Panc1 (cell line): ENCODE results near the gene RNF220. TPM values are rescaled to one million over a fixed set of nuclear protein-coding genes. Genes with fewer than 3 reads are reported as not detected.
A peak's percentile ranks its signal among the peaks of the same experiment; 100 is the strongest.

Experiments
- ATAC-seq: fragments of 200-7000 bp; cut with Tn5 transposase; 2 replicates; pipeline ENCODE4 v1.9.1; 2020; ENCODE audit warnings: mild to moderate bottlenecking, moderate library complexity
- BruUV-seq: library from RNA; stranded (reverse); fragments of 400-500 nt; replicated peaks from 2 replicates; lab custom pipeline; 2021; lab: Mats Ljungman, UMichigan
- CTCF ChIA-PET: fragments of 300-600 bp; sonication (Branson Sonifier 250); formaldehyde crosslinking; loops from one replicate; lab custom pipeline; 2022; ENCODE audit warnings: antibody characterized with exemption; lab: Charles Lee
- POLR2A ChIA-PET: fragments of 300-600 bp; sonication (Branson Sonifier 250); formaldehyde crosslinking; loops from one replicate; lab custom pipeline; 2022; ENCODE audit warnings: antibody characterized with exemption; lab: Charles Lee
- DNase-seq: peaks from one replicate; pipeline ENCODE4 v3.0.0-alpha.2; 2010; ENCODE audit warnings: low read depth, low spot score
- H3K27ac ChIP-seq: 2 replicates; pipeline ENCODE4 v1.5.1; 2011; ENCODE audit warnings: mild to moderate bottlenecking, low read length, inconsistent platforms
- H3K27me3 ChIP-seq: fragments of 200-500 bp; sonication (Bioruptor generic); 2 replicates; pipeline ENCODE4 v1.6.0; 2014; ENCODE audit warnings: low read length, inconsistent platforms; ENCODE audit not compliant: control insufficient read depth, insufficient read depth
- H3K36me3 ChIP-seq: fragments of 200-500 bp; sonication (Bioruptor generic); 2 replicates; pipeline ENCODE4 v1.5.1; 2014; ENCODE audit warnings: inconsistent platforms, mild to moderate bottlenecking, low read length, moderate library complexity; ENCODE audit not compliant: control insufficient read depth, insufficient read depth
- H3K4me1 ChIP-seq: 2 replicates; pipeline ENCODE4 v1.5.1; 2011; ENCODE audit warnings: inconsistent platforms, mild to moderate bottlenecking, low read length, moderate library complexity; ENCODE audit not compliant: control insufficient read depth, insufficient read depth
- H3K4me3 ChIP-seq, 2 experiments: 2 replicates each; pipeline ENCODE4 v1.5.1; 2011 to 2012; ENCODE audit warnings: low read depth in 2 of 2, low read length in 2 of 2, mild to moderate bottlenecking in 2 of 2, inconsistent platforms in 1 of 2, moderate library complexity in 1 of 2
- H3K9me3 ChIP-seq: fragments of 200-500 bp; sonication (Bioruptor generic); 2 replicates; pipeline ENCODE4 v1.5.1; 2014; ENCODE audit warnings: low read depth, mild to moderate bottlenecking, inconsistent platforms, low read length, moderate library complexity; ENCODE audit not compliant: control insufficient read depth, insufficient read depth
- CTCF ChIP-seq: fragments of 450-650 bp; IDR thresholded peaks from 2 replicates; pipeline ENCODE4 v1.5.1; 2017; ENCODE audit warnings: mild to moderate bottlenecking
- POLR2AphosphoS5 ChIP-seq: IDR thresholded peaks from 2 replicates; pipeline ENCODE4 v1.6.1; 2012; ENCODE audit warnings: mild to moderate bottlenecking, low read depth, low read length, moderate library complexity
- SIN3A ChIP-seq: IDR thresholded peaks from 2 replicates; pipeline ENCODE4 v1.6.1; 2012; ENCODE audit warnings: low read depth, mild to moderate bottlenecking, low read length, moderate library complexity, borderline replicate concordance; ENCODE audit not compliant: insufficient read depth
- TCF7L2 ChIP-seq: IDR thresholded peaks from 2 replicates; pipeline ENCODE4 v1.6.1; 2011; ENCODE audit warnings: mild to moderate bottlenecking, low read depth, low read length, inconsistent platforms
- in situ Hi-C: cut with HindIII; loops from 2 replicates; pipeline ENCODE4 v1.10.0; 2016; ENCODE audit warnings: low sequenced_read_pairs, low pct_unique_long_range_greater_than_20kb
- intact Hi-C: fragments of 100-400 bp; cut with micrococcal nuclease; formaldehyde crosslinking; loops from one replicate; pipeline ENCODE4 v1.10.0; 2022; ENCODE audit not compliant: unreplicated experiment
- total RNA-seq: library from RNA; stranded (reverse); gene quantifications from one replicate; pipeline ENCODE4 v1.2.1, GENCODE V29; 2021; ENCODE audit not compliant: unreplicated experiment
- TF ChIP-seq, protein P1 (sequence below), 2 experiments: IDR thresholded peaks; 2 replicates each; pipeline ENCODE4 v1.6.1; 2011 to 2012; ENCODE audit warnings: low read depth in 2 of 2, control low read depth in 1 of 2, low read length in 1 of 2, mild to moderate bottlenecking in 1 of 2, moderate library complexity in 1 of 2; ENCODE audit not compliant: insufficient read depth in 1 of 2

The RNF220 gene
- total RNA-seq, 1 experiment from 2014 or later: 64.9 TPM

DNA sequence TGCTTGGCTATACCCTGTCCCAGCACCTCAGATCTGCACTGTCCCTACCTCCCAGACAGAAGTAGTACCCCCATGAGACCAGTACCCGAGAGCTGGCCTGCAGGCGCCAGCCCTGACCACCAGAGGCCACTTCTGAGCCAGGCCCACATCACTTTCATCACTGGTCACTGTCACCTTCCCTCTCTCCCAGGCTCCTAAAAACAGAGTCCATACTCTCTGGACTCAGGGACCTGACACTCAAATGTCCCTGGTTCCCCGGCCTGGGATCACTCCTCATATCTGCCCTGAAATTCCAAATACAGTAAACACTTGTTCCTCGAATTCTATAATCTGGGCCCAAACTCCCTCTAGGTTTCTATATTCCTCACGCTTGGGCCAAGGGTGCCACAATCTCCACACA, 250.6 kb downstream of the RNF220 start:
- ATAC-seq (peak; percentile 67), DNase-seq (no peak)
- Histone ChIP-seq H3K27me3 (no peaks in the 10 kb centered on the region), H3K36me3 (no peaks in the 10 kb centered on the region; the same call in 1 of the 2 replicates), H3K4me1 (no peaks in the 10 kb centered on the region), H3K4me3 (no peak overlapping the region), H3K9me3 (no peaks in the 10 kb centered on the region), H3K27ac (no peak overlapping the region)
- in situ Hi-C loops: no loop called here
- BruUV-seq: no TSS peak
- intact Hi-C loops: no loop called here
- TF ChIP-seq, protein P1, sequence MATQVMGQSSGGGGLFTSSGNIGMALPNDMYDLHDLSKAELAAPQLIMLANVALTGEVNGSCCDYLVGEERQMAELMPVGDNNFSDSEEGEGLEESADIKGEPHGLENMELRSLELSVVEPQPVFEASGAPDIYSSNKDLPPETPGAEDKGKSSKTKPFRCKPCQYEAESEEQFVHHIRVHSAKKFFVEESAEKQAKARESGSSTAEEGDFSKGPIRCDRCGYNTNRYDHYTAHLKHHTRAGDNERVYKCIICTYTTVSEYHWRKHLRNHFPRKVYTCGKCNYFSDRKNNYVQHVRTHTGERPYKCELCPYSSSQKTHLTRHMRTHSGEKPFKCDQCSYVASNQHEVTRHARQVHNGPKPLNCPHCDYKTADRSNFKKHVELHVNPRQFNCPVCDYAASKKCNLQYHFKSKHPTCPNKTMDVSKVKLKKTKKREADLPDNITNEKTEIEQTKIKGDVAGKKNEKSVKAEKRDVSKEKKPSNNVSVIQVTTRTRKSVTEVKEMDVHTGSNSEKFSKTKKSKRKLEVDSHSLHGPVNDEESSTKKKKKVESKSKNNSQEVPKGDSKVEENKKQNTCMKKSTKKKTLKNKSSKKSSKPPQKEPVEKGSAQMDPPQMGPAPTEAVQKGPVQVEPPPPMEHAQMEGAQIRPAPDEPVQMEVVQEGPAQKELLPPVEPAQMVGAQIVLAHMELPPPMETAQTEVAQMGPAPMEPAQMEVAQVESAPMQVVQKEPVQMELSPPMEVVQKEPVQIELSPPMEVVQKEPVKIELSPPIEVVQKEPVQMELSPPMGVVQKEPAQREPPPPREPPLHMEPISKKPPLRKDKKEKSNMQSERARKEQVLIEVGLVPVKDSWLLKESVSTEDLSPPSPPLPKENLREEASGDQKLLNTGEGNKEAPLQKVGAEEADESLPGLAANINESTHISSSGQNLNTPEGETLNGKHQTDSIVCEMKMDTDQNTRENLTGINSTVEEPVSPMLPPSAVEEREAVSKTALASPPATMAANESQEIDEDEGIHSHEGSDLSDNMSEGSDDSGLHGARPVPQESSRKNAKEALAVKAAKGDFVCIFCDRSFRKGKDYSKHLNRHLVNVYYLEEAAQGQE (IDR thresholded peaks at IDR 0.05; ENCODE audit: insufficient read depth in 1 of 2, low read depth in 2 of 2, low read length in 1 of 2): no peak
- TF ChIP-seq CTCF: peak; percentile 90
- CTCF ChIA-PET: no interaction called here
- POLR2A ChIA-PET: no interaction called here

- no peaks in the 10 kb centered on the region for H3K9me3 ChIP-seq
- ChIA-PET POLR2A (no interaction called here), CTCF (no interaction called here)
- BruUV-seq: no TSS peak
- no peak overlapping the region for H3K4me3 ChIP-seq
- TF ChIP-seq TCF7L2 (no peak), CTCF (no peak), POLR2AphosphoS5 (no peak), SIN3A (no peak)
- TF ChIP-seq, protein P1 (IDR thresholded peaks at IDR 0.05; ENCODE audit: insufficient read depth in 1 of 2, low read depth in 2 of 2, low read length in 1 of 2): no peak
- intact Hi-C loops: no loop called here
- DNase-seq (no peak), ATAC-seq (no peak)
- H3K27me3 ChIP-seq: no peaks in the 10 kb centered on the region
- no peaks in the 10 kb centered on the region for H3K36me3 ChIP-seq
- in situ Hi-C loops: no loop called here
- H3K4me1 ChIP-seq: no peaks in the 10 kb centered on the region
- no peak overlapping the region for H3K27ac ChIP-seq
Observed at GRCh38 chr1:44659566-44659965, 254.5 kb downstream of the RNF220 start.
